Neural cell (in vitro differentiated cells): Measurements from ENCODE around the gene RNF13.

Source experiments
- CTCF ChIP-seq: fragments of 450-650 bp; IDR thresholded peaks from 2 replicates; pipeline ENCODE4 v1.5.1; 2014; ENCODE audit warnings: antibody characterized with exemption, mild to moderate bottlenecking, moderate library complexity; ENCODE audit not compliant: poor library complexity, severe bottlenecking
- EZH2 ChIP-seq: fragments of 200-600, 300-800 bp; shearing (Covaris generic), sonication (generic); IDR thresholded peaks from 2 replicates; pipeline ENCODE4 v1.6.1; 2014; ENCODE audit warnings: antibody characterized with exemption, low read length, borderline replicate concordance, mild to moderate bottlenecking; ENCODE audit not compliant: insufficient read depth, poor library complexity, severe bottlenecking
- TAF1 ChIP-seq: IDR thresholded peaks from 2 replicates; pipeline ENCODE4 v1.6.1; 2012; ENCODE audit warnings: low read depth

GRCh38 chr3:149895769-149896168 is 82.8 kb downstream of the RNF13 start:
- TF ChIP-seq EZH2 (no peak), CTCF (no peak), TAF1 (no peak)
